Glutamatergic neuron (in vitro differentiated cells): Measurements from ENCODE around the gene NCAPD3. TPM values are rescaled to one million over a fixed set of nuclear protein-coding genes. Genes with fewer than 3 reads are reported as not detected.
A peak's percentile ranks its signal among the peaks of the same experiment; 100 is the strongest.

Experiments
- DNase-seq: peaks from one replicate; pipeline ENCODE4 v3.0.0; 2022
- H3K27ac Mint-ChIP-seq: one replicate; pipeline ENCODE4 v1.8.0; 2020; ENCODE audit warnings: mild to moderate bottlenecking, mixed read lengths, inconsistent platforms; ENCODE audit not compliant: unreplicated experiment
- H3K27me3 Mint-ChIP-seq: one replicate; pipeline ENCODE4 v1.8.0; 2020; ENCODE audit warnings: mild to moderate bottlenecking, moderate library complexity, mixed read lengths, inconsistent platforms; ENCODE audit not compliant: unreplicated experiment
- H3K36me3 Mint-ChIP-seq: one replicate; pipeline ENCODE4 v1.8.0; 2020; ENCODE audit warnings: mild to moderate bottlenecking, mixed read lengths, inconsistent platforms; ENCODE audit not compliant: unreplicated experiment
- H3K4me1 Mint-ChIP-seq: one replicate; pipeline ENCODE4 v1.8.0; 2020; ENCODE audit warnings: mild to moderate bottlenecking, low read depth, mixed read lengths, inconsistent platforms; ENCODE audit not compliant: unreplicated experiment
- H3K4me3 Mint-ChIP-seq: one replicate; pipeline ENCODE4 v1.8.0; 2020; ENCODE audit warnings: mild to moderate bottlenecking, mixed read lengths, inconsistent platforms; ENCODE audit not compliant: unreplicated experiment
- H3K9me3 Mint-ChIP-seq: one replicate; pipeline ENCODE4 v1.8.0; 2020; ENCODE audit warnings: mild to moderate bottlenecking, moderate library complexity, mixed read lengths, inconsistent platforms; ENCODE audit not compliant: unreplicated experiment
- total RNA-seq: library from RNA; stranded (reverse); fragmentation: NEBNext Ultra II Directional; extraction: Animal tissue kit (Norgen Biotek cat#: 25700); gene quantifications from one replicate; pipeline ENCODE4 v1.2.1, GENCODE V29; 2021; ENCODE audit not compliant: unreplicated experiment
- TF ChIP-seq, protein P1 (sequence below): fragments of 200-600 bp; sonication (generic); IDR thresholded peaks from one replicate; pipeline ENCODE4 v1.5.0; 2021; ENCODE audit not compliant: partially characterized antibody, unreplicated experiment

NCAPD3 gene
- total RNA-seq, 1 donor from 2014 or later, result 20.3 TPM

DNA sequence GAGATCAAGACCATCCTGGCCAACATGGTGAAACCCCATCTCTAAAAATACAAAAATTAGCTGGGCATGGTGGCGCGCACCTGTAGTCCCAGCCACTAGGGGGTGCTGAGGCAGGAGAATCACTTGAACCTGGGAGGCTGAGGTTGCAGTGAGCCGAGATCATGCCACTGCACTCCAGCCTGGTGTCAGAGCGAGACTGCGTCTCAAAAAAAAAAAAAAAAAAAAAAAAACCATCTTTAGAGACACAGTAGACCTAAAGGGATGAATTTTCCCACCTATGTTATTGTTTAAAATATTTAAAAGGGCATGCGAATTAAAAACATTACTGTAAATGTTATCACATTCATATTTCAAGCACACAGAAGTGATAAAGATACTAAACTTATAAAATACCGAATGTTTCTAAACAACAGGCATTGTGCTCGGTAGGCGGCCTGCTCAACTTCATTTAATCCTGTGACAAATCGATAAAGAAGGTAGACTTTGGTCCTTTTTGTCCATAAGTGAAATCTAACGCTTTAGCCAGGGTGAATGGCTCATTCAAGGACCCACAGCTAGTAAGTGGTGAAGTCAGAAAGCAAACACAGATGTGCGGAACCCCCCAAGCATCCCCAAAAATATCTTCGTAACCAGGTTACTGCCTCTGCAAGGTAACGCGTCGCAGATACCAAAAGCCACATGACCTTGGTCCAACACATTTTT, 16.1 kb downstream of the NCAPD3 start:
- no peak overlapping the region for H3K4me3 Mint-ChIP-seq
- DNase-seq, result peak; percentile 76
- H3K4me1 Mint-ChIP-seq, result no peaks in the 10 kb centered on the region
- TF ChIP-seq, protein P1, sequence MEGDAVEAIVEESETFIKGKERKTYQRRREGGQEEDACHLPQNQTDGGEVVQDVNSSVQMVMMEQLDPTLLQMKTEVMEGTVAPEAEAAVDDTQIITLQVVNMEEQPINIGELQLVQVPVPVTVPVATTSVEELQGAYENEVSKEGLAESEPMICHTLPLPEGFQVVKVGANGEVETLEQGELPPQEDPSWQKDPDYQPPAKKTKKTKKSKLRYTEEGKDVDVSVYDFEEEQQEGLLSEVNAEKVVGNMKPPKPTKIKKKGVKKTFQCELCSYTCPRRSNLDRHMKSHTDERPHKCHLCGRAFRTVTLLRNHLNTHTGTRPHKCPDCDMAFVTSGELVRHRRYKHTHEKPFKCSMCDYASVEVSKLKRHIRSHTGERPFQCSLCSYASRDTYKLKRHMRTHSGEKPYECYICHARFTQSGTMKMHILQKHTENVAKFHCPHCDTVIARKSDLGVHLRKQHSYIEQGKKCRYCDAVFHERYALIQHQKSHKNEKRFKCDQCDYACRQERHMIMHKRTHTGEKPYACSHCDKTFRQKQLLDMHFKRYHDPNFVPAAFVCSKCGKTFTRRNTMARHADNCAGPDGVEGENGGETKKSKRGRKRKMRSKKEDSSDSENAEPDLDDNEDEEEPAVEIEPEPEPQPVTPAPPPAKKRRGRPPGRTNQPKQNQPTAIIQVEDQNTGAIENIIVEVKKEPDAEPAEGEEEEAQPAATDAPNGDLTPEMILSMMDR, result peak; percentile 92
- no peaks in the 10 kb centered on the region for H3K36me3 Mint-ChIP-seq
- no peaks in the 10 kb centered on the region for H3K9me3 Mint-ChIP-seq
- no peaks in the 10 kb centered on the region for H3K27me3 Mint-ChIP-seq
- H3K27ac Mint-ChIP-seq, result no peak overlapping the region

DNA sequence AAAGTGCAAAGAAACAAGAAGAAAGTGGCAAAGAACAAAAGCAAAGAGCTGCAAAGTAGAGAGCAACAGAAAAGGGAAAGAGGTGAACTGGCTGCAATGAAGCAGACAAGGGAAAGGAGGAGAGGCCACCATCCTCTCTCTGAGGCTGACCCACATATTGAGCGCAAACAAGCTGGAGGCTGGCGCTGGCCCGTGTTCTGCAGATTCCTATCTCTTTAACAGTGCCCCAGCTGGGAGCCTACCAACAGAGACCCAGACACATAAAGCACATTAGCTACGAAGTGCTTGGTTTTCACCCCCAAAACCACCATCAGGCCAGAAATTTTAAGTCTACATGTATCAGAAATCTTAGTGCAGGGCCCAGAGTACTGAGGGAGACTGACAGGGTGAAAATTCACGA, 17.6 kb downstream of the NCAPD3 start:
- TF ChIP-seq, protein P1, result no peak
- H3K4me3 Mint-ChIP-seq, result no peak overlapping the region
- no peaks in the 10 kb centered on the region for H3K9me3 Mint-ChIP-seq
- H3K36me3 Mint-ChIP-seq, result no peaks in the 10 kb centered on the region
- H3K27ac Mint-ChIP-seq, result no peak overlapping the region
- no peaks in the 10 kb centered on the region for H3K4me1 Mint-ChIP-seq
- H3K27me3 Mint-ChIP-seq, result no peaks in the 10 kb centered on the region
- no peak for DNase-seq

DNA sequence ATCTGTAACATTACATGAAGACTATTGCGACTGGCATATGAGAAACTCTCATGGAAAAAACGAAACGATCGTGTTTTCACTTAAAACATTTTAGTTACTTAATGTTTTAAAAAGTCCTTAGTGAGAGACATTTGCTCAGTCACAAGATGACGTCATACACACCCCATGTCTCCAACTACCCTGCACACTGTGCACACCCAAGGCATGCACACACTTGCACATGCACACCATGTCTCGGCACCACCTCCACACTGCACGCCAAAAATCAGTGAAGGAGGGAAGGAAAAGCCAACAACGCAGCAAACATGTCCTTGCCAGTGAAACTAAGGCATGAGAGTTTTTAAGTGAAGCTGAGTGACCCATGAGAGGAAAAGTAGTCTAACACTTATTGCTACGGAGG, 18.0 kb downstream of the NCAPD3 start:
- no peaks in the 10 kb centered on the region for H3K27me3 Mint-ChIP-seq
- TF ChIP-seq, protein P1, result no peak
- no peaks in the 10 kb centered on the region for H3K4me1 Mint-ChIP-seq
- H3K27ac Mint-ChIP-seq, result no peak overlapping the region
- no peaks in the 10 kb centered on the region for H3K9me3 Mint-ChIP-seq
- no peak overlapping the region for H3K4me3 Mint-ChIP-seq
- H3K36me3 Mint-ChIP-seq, result no peaks in the 10 kb centered on the region
- DNase-seq, result no peak

DNA sequence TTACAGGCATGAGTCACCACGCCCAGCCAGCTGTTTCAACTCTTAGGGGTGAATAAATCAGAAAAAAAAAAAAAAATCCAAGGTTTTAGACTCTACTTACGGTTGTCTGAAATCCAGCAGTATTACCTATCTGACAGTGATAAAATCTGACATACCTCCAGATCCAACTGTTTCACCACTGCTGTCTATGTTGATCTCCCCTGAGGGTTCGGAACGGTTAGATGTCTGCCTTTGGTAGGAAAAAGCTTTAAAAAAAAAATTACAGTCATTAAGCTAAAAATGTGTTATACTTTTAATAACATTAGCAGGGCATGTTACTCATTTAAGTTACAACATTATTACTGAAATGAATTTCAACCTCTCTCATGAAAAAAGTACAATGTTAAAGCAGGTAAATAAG, 21.1 kb downstream of the NCAPD3 start:
- H3K9me3 Mint-ChIP-seq, result peaks cover 2% of the 10 kb centered on the region
- H3K4me1 Mint-ChIP-seq, result no peaks in the 10 kb centered on the region
- H3K27ac Mint-ChIP-seq, result no peak overlapping the region
- TF ChIP-seq, protein P1, result no peak
- H3K27me3 Mint-ChIP-seq, result no peaks in the 10 kb centered on the region
- H3K36me3 Mint-ChIP-seq, result no peaks in the 10 kb centered on the region
- no peak overlapping the region for H3K4me3 Mint-ChIP-seq
- no peak for DNase-seq

DNA sequence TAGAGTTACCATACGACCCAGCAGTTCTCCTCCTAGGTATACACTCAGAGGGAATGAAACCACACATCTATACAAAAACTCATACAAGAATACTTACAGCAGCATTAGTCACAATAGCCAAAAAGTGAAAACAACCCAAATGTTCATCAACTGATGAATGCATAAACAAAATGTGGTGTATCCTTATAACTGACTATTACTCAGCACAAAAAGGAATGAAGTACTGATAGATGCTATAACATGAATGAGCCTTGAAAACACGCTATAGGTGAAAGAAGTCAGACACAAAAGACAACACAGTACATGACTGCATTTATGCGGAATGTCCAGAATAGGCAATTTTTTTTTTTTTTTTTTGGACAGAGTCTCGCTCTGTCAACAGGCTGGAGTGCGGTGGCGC, 23.1 kb downstream of the NCAPD3 start:
- Mint-ChIP-seq H3K4me3 (no peak overlapping the region), H3K4me1 (no peaks in the 10 kb centered on the region), H3K36me3 (no peaks in the 10 kb centered on the region), H3K27me3 (no peaks in the 10 kb centered on the region), H3K9me3 (peaks cover 2% of the 10 kb centered on the region), H3K27ac (no peak overlapping the region)
- TF ChIP-seq, protein P1, result no peak
- DNase-seq, result no peak
